Testis (tissue), 3 donors: ENCODE measurements around the gene NUP85. TPM values are rescaled to one million over a fixed set of nuclear protein-coding genes. Genes with fewer than 3 reads are reported as not detected.

Experiments used
- DNase-seq: peaks from one replicate; pipeline ENCODE4 v3.0.0-alpha.2; 2019
- H3K27ac ChIP-seq, 2 donors: fragments of 200-600 bp; sonication (generic); one replicate each; pipeline ENCODE4 v1.5.1; 2019
- H3K27me3 ChIP-seq: fragments of 200-600 bp; sonication (generic); one replicate; pipeline ENCODE4 v1.5.1; 2019
- H3K36me3 ChIP-seq: fragments of 200-600 bp; sonication (generic); one replicate; pipeline ENCODE4 v1.5.1; 2017; ENCODE audit warnings: low read depth; ENCODE audit errors: missing control alignments
- H3K4me1 ChIP-seq: fragments of 200-600 bp; sonication (generic); one replicate; pipeline ENCODE4 v1.5.1; 2019
- H3K4me3 ChIP-seq, 2 donors: fragments of 200-600 bp; sonication (generic); one replicate each; pipeline ENCODE4 v1.5.1; 2017 to 2019
- H3K9me3 ChIP-seq: fragments of 200-600 bp; sonication (generic); one replicate; pipeline ENCODE4 v1.5.1; 2017
- CTCF ChIP-seq, 3 experiments: fragments of 450-650 bp in 2 of 3; fragments of 200-600 bp in 1 of 3; sonication (generic) in 1 of 3; IDR thresholded peaks; one replicate each; pipeline ENCODE4 v1.5.1; 2016 to 2019; ENCODE audit warnings: antibody characterized with exemption in 3 of 3, mild to moderate bottlenecking in 2 of 3, moderate library complexity in 1 of 3
- POLR2A ChIP-seq: fragments of 450-650 bp; IDR thresholded peaks from one replicate; pipeline ENCODE4 v1.6.1; 2017; ENCODE audit warnings: antibody characterized with exemption, mild to moderate bottlenecking, moderate library complexity
- WGBS, 2 donors: methylation state at CpG; one replicate each; pipeline ENCODE4 v1.1.5; 2018; 5-methylcytosine and 5-hydroxymethylcytosine counted together
- intact Hi-C: fragments of 100-400 bp; cut with DNase I; formaldehyde crosslinking; loops from one replicate; pipeline ENCODE4 v1.15.1; 2023; ENCODE audit warnings: low total_unique reads
- polyA plus RNA-seq: library from polyadenylated mRNA; stranded (reverse); fragments of 350-450 nt; fragmentation: Illumina TruSeq; extraction: RNeasy Lipid Tissue Mini Kit (QIAGEN cat#74804); gene quantifications from one replicate; pipeline ENCODE4 v1.2.3, GENCODE V29; 2014; ENCODE audit warnings: low read depth, low replicate concordance; ENCODE audit not compliant: insufficient read depth
- total RNA-seq, 2 donors: library from RNA; depleted of rRNA; stranded (reverse); fragments of >200 nt; gene quantifications; one replicate each; pipeline ENCODE4 v1.2.3, GENCODE V29; 2016

NUP85 gene
- total and polyA plus RNA-seq, 3 donors from 2014 or later: 52.6 to 76.1 (median 57.8) TPM

GRCh38 chr17:75265614-75266315 is 60.3 kb downstream of the NUP85 start:
- intact Hi-C loops: no loop called here
- no peak overlapping the region for H3K27ac ChIP-seq
- DNase-seq: no peak
- 88 to 93% methylated on average over 17 of the region's 17 CpGs for WGBS, 2 donors
- no peak for TF ChIP-seq POLR2A
- no peak for TF ChIP-seq CTCF (IDR thresholded peaks at IDR 0.05)
- no peaks in the 10 kb centered on the region for H3K27me3 ChIP-seq
- H3K9me3 ChIP-seq: no peaks in the 10 kb centered on the region
- H3K4me1 ChIP-seq: peaks cover 10% of the 10 kb centered on the region
- no peak overlapping the region for H3K4me3 ChIP-seq
- H3K36me3 ChIP-seq: no peaks in the 10 kb centered on the region

GRCh38 chr17:75266316-75267152 is 61.1 kb downstream of the NUP85 start:
- intact Hi-C loops: no loop called here
- Histone ChIP-seq H3K27ac (no peak overlapping the region), H3K36me3 (no peaks in the 10 kb centered on the region), H3K9me3 (no peaks in the 10 kb centered on the region), H3K27me3 (no peaks in the 10 kb centered on the region), H3K4me1 (peaks cover 10% of the 10 kb centered on the region), H3K4me3 (no peak overlapping the region)
- 66 to 77% methylated on average over 13 of the region's 13 CpGs for WGBS, 2 donors
- no peak for DNase-seq
- no peak for TF ChIP-seq POLR2A
- TF ChIP-seq CTCF (IDR thresholded peaks at IDR 0.05): no peak

- no peak for TF ChIP-seq POLR2A
- Histone ChIP-seq H3K27ac (no peak overlapping the region), H3K9me3 (no peaks in the 10 kb centered on the region), H3K27me3 (no peaks in the 10 kb centered on the region), H3K4me1 (peaks cover 13% of the 10 kb centered on the region), H3K36me3 (no peaks in the 10 kb centered on the region), H3K4me3 (no peak overlapping the region)
- intact Hi-C loops: no loop called here
- WGBS, 2 donors: 55 to 56% methylated on average over 2 of the region's 2 CpGs
- DNase-seq: no peak
Observed at GRCh38 chr17:75267153-75267410, 61.6 kb downstream of the NUP85 start.

GRCh38 chr17:75267411-75268232 is 62.1 kb downstream of the NUP85 start:
- peaks cover 14% of the 10 kb centered on the region for H3K4me1 ChIP-seq
- no peaks in the 10 kb centered on the region for H3K27me3 ChIP-seq
- intact Hi-C loops: no loop called here
- TF ChIP-seq POLR2A (no peak), CTCF (IDR thresholded peaks at IDR 0.05) (no peak)
- DNase-seq: no peak
- WGBS, 2 donors: 51 to 74% methylated on average over 13 to 14 of the region's 14 CpGs
- no peak overlapping the region for H3K4me3 ChIP-seq
- H3K27ac ChIP-seq: no peak overlapping the region
- no peaks in the 10 kb centered on the region for H3K36me3 ChIP-seq
- no peaks in the 10 kb centered on the region for H3K9me3 ChIP-seq

- peaks cover 16% of the 10 kb centered on the region for H3K4me1 ChIP-seq
- intact Hi-C loops: no loop called here
- WGBS, 2 donors: 13 to 20% methylated on average over 5 to 6 of the region's 6 CpGs
Observed at GRCh38 chr17:75269844-75270217, 64.4 kb downstream of the NUP85 start.

More at GRCh38 chr17:75269844-75270217, 64.4 kb downstream of the NUP85 start:
- Histone ChIP-seq H3K27ac (peak overlapping the region; percentile 81 to 86), H3K27me3 (no peaks in the 10 kb centered on the region), H3K9me3 (no peaks in the 10 kb centered on the region), H3K4me3 (peak overlapping the region; percentile 73 to 78), H3K36me3 (no peaks in the 10 kb centered on the region)
- no peak for TF ChIP-seq CTCF (IDR thresholded peaks at IDR 0.05)
- TF ChIP-seq POLR2A: no peak
- DNase-seq: no peak
